Esophagus muscularis mucosa (tissue), 4 donors: ENCODE results near the gene WIPF3.

Experiments used
- EP300 ChIP-seq: sonication (generic); formaldehyde crosslinking; IDR thresholded peaks from one replicate; pipeline ENCODE4 v1.6.1; 2017; ENCODE audit warnings: antibody characterized with exemption
- POLR2A ChIP-seq: fragments of 450-650 bp; IDR thresholded peaks from one replicate; pipeline ENCODE4 v1.6.1; 2017; ENCODE audit warnings: antibody characterized with exemption, moderate library complexity, mild to moderate bottlenecking, low read depth
- POLR2AphosphoS5 ChIP-seq, 2 donors: sonication (generic); formaldehyde crosslinking; IDR thresholded peaks; one replicate each; pipeline ENCODE4 v1.6.1; 2017; ENCODE audit warnings: antibody characterized with exemption in 2 of 2
- TF ChIP-seq, protein P1 (sequence below), 3 experiments: fragments of 200-600 bp in 2 of 3; fragments of 450-650 bp in 1 of 3; sonication (generic) in 2 of 3; IDR thresholded peaks; one replicate each; pipeline ENCODE4 v1.5.1; 2017 to 2019; ENCODE audit warnings: antibody characterized with exemption in 3 of 3, mild to moderate bottlenecking in 2 of 3, moderate library complexity in 1 of 3

DNA sequence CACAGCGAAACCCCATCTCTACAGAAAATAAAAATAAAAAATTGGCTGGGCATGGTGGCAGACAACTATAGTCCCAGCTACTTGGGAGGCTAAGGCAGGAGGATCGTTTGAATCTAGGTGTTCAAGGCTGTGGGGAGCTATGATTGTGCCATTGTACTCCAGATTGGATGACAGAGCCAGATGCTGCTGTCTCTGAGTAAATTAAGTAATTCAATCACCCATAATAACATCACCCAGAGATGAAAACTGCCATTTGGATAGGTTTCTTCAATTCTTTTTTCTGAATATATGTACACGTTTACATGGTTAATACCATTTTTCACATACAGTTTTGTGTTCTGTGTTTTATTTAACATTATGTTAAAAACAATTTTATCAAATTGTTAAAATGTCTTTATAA, 79.3 kb downstream of the WIPF3 start:
- TF ChIP-seq, protein P1, sequence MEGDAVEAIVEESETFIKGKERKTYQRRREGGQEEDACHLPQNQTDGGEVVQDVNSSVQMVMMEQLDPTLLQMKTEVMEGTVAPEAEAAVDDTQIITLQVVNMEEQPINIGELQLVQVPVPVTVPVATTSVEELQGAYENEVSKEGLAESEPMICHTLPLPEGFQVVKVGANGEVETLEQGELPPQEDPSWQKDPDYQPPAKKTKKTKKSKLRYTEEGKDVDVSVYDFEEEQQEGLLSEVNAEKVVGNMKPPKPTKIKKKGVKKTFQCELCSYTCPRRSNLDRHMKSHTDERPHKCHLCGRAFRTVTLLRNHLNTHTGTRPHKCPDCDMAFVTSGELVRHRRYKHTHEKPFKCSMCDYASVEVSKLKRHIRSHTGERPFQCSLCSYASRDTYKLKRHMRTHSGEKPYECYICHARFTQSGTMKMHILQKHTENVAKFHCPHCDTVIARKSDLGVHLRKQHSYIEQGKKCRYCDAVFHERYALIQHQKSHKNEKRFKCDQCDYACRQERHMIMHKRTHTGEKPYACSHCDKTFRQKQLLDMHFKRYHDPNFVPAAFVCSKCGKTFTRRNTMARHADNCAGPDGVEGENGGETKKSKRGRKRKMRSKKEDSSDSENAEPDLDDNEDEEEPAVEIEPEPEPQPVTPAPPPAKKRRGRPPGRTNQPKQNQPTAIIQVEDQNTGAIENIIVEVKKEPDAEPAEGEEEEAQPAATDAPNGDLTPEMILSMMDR (IDR thresholded peaks at IDR 0.05) = no peak
- TF ChIP-seq EP300 (no peak), POLR2A (no peak), POLR2AphosphoS5 (IDR thresholded peaks at IDR 0.05) (no peak)
